ENCODE results near the gene AADACL4. TPM values are rescaled to one million over a fixed set of nuclear protein-coding genes. Genes with fewer than 3 reads are reported as not detected.

Gene AADACL4
- polyA plus RNA-seq, 5 donors = 0.09 to 0.15 TPM; not detected in 3

GRCh38 chr1:12610941-12611340 lies 32.9 kb upstream of the AADACL4 start:
- no peak for DNase-seq

DNA sequence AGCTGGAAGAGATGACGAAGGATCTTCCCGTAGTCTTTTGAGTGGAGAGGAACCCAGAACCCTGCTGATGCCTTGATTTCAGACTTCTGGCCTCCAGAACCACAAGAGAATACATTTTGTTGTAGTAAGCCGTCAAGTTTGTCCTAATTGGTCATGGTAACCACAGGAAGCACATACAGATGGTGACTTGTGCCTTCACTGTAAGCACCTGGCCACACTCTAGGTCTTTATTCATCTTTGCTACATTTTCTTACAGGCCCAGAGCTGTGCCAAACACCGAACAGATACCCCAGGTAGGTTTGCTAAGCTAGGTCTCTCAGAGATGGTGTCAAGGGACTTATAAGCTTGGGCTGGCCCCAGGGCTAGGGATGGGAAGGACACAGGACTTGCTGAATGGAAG lies 30.7 kb upstream of the AADACL4 start:
- no peak for DNase-seq

DNA sequence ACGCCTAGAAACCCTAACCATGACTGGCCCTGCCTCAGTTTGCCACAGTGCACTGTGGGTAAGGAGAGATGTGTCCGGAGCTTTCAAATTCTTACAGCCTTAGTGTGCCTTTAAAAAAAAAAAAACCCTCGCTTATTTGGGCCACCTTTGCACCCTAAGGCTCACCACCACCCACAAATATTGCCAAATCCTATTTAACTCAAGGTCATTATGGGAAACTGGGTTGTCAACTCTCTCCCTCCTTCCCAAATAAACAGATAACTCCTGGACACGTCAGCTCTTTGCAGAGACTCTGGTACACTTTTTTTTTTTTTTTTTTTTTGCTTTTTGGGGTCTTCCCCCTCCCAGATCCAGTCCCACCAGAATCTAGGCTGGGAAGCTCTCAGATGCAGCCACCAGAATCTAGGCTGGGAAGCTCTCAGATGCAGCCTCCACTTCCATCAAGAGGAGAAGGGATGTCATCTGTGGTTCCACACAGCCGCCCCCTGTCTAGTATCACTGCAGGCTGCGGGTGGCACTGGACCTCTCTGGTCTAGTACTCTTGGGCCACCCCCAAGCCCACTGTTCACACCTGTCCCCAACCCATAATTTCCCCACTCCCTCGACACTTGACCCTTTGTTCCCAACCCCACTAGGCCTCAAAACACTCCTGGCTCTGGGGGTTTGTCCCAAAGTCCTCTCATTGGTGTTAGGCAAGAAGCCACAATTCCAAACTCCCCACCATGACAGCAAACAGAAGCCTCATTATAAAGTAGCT lies 29.3 kb upstream of the AADACL4 start:
- no peak for DNase-seq

- peak in 1 of 2 donors; percentile 18 for DNase-seq
These were observed 28.6 kb upstream of the AADACL4 start for GRCh38 chr1:12615159-12615864.

DNA sequence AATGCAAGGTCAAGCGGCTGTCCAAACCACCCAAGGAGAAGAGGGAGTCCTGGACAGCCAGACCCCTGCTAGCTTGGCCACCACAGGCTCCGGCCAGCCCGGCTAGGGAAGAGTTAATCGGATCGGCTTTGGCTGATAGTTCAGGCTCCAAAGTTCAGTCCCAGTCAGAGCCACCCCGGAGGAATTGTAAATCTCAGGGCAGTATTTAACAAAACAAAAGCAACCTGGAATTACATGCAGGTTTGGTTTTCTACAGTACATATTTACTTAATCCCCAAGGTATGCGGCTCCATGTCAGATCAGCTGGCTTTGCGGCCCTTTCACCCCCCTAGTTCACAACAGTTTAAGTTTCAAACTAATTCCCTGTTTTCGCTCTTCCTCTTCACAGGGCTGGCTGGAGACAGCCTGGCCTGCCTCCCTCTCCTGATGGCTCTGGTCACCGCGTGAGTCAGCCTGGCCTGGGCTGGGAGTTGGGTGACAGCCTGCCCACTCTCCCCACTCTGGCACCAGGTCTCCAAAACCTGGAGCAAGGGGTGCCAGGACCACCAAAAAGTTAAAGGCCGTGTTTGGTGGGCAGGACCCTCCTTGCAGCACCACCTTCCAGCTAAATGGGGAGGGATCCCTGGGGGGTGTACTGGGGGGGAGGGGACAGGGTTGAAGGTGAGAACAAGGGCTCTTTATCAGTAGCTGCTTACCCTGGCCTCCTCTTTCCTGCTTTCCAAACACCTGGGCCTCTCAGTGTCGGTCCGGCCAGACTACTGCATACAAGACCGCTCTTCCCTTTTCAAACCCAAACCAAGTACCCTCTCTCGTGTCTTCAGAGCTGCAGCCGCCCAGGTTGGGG lies 27.8 kb upstream of the AADACL4 start:
- DNase-seq = peak in 1 of 2 donors; percentile 44

DNA sequence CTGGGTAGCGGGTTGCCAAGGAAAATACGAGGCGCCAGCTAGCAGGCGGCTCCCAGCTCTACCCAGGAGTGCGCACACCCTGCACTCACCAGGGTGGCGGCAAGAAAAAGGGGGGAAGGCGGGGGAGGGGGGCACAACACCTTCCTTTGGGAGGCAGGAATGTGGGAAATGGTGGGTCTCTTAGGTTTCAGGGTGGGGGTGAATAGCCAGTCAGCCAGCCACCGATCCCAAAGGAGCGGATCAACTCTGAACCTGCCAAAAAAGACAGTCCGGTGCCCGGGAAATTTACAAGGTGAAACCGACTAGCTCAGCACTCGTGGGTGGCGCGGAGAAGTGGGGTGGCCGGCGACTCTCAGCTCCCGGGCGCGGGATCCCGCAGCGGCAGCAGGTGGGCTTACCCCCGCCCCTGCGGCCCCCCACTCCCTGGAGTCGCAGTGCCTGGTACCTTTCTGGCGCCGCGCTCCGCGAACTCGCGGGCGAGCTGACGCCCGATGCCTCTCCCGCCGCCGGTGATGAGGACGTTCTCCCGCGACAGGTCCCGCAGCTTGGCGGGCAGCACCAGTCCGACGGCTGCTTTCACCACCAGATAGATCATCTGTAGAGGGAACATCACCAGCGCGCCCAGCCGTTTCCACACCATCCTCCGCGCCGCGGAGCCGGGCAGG lies 27.0 kb upstream of the AADACL4 start:
- DNase-seq = peak in 1 of 2 donors; percentile 39

- no peak for DNase-seq
These were observed 26.4 kb upstream of the AADACL4 start for GRCh38 chr1:12617511-12617900.

DNA sequence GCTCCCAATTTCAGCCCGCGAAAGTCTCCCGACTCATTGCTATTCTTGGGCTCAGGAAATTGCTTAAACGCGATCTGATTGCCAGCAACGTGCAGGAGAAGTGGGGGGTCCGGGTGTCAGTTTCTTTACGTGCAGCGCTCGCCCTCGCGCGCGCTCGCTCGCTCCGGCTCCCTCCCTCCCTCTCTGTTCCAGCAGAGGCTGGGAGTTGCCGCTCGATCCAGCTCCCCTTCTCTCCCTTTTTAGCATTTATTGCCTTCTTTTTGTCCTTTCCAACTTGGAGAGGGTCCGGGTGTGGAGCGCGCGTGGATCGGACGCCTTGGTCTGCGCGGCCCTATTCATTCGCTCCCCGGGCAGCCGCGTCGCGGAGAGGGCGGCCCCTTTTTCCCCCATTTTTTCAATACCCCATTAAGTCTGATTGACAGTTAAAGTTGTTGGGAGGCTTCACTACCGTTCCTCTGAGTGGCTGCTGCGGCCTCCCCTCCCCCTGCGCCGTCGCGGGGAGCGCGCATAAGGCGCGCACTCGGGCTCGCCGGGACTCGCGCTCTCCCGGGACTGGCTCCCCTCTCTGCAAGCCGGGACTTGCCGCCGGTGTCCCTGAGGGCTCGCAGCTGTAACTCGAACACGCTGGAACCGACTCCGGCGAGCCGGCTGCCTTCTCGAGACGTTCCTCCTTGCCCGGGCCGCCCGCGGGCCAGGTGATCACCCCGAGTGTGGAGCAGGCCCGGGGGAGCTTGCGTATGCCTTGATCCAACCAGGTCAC lies 25.8 kb upstream of the AADACL4 start, which contains the start of gene DHRS3:
Gene DHRS3, minus strand, starts transcription at position 310 of the 760 bp plus-strand sequence. CDS start 862 bp downstream, outside the sequence.
- peak; percentile 91 to 92 for DNase-seq

DNA sequence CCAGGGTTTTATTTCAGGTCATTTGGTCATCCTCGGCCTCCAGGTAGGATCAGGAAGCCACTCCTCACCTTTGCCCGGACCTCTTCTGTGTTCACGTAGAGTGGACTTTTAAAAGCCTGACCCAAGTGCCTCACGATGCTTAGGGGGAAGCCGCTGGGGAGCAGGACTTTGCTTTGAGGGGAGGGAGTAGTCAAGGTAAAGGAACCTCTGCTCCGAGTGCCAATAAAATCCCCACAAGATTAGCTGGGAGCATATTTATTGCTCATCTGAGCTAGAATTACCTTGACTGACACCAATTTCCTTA lies 25.3 kb upstream of the AADACL4 start:
- DNase-seq = peak in 1 of 2 donors; percentile 27

DNA sequence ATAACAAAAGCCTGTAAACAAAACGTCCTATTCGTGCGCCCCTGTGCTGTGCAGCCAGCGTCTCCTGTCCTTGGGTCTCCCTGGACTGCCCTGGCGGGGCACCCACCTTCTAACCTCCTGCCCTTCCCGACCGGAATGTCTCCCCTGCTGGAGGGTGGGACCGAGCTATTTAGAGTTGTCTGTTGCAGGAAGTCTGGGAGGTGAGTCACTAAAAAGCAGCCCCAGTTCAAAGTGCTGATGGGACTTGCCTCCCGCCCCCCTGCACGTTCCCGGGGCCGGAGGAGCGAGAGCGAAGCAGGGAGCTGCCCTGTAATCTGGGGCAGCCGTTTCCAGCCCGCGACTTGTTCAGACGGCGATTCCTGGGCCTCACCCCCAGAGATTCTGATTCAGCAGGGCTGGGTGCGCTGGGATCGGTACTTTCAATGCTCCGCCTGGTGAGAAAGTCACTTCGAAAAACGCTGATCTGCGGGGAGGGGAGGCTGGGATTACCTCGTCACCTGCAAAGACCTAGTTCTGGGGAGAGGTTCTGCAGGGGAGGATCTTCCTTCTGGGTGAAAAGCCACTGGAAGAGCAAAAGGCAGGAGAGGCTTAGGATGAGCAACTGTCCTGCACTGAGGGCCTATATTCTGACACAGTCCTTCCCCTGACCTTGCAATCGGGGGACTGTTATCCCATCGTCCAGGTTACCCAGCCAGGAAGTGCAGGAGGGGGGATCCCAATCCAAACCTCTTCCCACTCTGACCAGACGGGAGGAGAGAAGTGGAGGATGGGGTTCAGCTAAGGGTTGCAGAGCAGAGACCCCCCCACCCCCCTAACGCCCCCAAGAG lies 24.7 kb upstream of the AADACL4 start:
- peak in 1 of 2 donors; percentile 28 for DNase-seq

GRCh38 chr1:12619792-12620487 lies 23.9 kb upstream of the AADACL4 start:
- DNase-seq = peak; percentile 81 to 85

GRCh38 chr1:12620488-12620865 lies 23.4 kb upstream of the AADACL4 start:
- DNase-seq = no peak

DNA sequence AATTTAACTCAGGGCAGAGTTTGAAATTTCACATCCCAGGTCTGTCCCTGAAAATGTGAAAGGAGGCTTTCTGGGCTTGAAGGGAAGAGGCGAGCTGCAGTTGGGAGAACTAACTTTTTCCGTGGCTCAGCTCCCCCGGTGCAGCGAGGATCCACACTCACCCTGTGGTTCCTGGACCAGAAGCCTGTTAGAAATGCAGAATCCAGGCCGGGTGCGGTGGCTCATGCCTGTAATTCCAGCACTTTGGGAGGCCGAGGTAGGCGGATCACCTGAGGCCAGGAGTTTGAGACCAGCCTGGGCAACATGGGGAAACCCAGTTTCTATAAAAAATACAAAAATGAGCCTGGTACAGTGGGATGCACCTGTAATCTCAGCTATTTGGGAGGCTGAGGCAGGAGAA lies 23.0 kb upstream of the AADACL4 start:
- no peak for DNase-seq

DNA sequence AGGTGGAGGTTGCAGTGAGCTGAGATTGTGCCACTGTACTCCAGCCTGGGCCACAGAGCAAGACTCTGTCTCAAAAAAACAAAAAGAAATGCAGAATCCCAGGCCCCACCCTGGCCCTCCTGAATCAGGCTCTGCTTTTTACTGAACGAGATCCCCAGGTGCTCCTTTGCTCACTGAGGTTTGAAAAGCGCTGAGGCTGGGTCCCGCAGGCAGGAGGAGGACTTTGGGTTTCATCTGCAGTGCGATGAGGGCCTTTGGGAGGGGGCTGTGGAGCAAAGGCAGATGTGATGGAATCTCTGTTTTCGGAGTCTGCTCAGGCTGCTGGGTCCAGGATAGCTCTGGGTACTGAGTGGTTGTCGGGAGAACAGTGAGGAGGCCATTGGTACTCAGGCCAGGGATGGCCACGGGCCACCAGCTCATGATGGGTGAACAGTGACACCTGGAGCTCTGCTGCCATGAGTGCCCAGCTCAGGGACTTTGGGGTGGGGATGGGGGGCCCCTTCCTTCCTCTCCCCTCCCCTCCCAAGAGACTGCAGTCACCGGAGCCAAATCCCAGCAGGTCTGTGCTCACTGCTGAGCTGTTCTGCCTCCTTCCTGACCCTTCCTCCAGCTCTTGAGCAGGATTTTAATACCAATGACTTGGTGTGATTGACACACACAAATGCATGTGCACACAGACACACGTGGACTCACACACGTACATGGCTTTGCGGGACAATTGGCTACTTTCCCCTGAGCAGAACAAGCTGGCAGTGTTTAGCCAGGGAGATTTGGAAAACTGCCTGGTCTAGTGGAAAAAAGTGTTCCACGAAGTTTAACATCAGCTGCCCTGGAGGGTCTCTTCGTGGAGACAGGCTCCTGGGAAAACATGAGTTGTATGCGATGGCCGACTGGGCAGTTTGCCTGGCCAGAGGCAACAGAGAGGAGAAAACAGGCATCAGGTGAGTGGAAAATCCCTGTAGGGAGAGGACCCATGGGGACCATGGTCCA lies 22.2 kb upstream of the AADACL4 start:
- peak; percentile 56 to 58 for DNase-seq

DNA sequence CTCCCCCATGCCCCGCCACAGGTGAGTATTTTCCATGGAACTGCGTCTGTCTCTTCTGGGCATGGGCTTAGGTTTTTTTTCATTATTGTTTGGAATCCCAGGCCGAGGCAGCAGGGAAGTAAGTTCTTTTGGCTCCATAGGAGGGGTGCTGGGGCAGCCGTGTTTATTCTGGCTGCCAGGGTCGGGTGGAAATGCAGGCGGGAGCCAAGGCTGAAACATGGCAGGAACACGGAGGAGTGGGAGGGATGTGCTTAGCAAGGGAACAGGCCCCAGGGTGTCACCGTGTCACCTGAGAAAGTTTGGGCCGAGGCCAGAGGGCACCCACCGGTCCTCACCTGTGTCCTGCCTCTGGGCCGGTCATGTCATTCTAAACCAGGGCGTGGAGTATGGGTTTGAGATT lies 21.4 kb upstream of the AADACL4 start:
- peak in 1 of 2 donors; percentile 23 for DNase-seq

- no peak for DNase-seq
These were observed 18.6 kb upstream of the AADACL4 start for GRCh38 chr1:12625276-12625675.

DNA sequence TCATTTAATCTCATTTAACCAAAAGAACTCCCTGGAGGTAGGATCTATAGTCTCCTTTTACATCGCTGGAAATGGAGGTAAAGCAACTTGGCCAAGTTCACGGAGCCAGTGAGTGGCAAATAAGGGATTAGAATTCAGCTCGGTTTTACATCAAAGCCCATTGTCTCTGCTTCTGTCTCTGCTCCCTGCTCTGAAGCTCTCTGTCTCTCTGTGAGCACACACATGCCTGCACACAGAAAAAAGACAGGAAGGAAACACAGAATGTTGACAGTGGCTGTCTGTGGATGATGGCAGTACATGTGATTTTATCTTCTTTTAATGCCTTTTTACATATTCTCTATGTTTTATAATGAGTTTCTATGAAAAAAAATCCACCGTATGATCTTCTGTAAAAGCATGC lies 17.0 kb upstream of the AADACL4 start:
- DNase-seq = no peak

DNA sequence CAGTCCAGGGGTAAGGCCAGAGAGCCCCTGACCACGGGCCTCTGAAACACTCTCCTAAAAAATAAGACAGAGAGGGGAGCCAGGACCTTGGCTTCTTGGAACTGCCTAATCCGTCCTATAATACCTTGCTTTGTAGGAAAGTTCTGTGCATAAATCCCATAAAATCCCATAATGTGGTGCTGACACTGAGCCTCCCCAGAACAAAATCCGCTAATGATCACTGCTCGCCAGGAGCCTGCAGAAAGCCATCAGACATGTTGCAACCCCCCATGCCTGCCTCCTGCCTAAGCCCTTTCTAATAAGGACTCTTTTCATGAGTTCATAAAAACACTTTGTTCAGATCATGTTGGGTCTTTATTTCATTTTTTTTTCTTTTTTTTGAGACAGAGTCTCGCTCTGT lies 16.6 kb upstream of the AADACL4 start:
- DNase-seq = no peak
